SK-N-SH treated with all-trans-retinoic acid at 6 μM for 48 hours (cell line): ENCODE results near the gene NMRK2.
"Not testable (repeated sequence)": the region's sequence is repeated elsewhere in the genome, so short reads cannot be mapped to it uniquely, and the experiment has no call there.

Experiments used
- ATAC-seq: fragments of 200-7000 bp; cut with Tn5 transposase; 3 replicates; pipeline ENCODE4 v1.9.1; 2020; ENCODE audit warnings: mild to moderate bottlenecking, moderate library complexity
- CSRNP3 ChIP-seq: fragments of 250-450 bp; sonication (Bioruptor Pico); IDR thresholded peaks from 2 replicates; pipeline ENCODE4 v1.5.1; 2021; ENCODE audit warnings: mild to moderate bottlenecking, moderate library complexity
- ESRRG ChIP-seq: fragments of 250-450 bp; sonication (Bioruptor Pico); IDR thresholded peaks from 2 replicates; pipeline ENCODE4 v1.6.1; 2021; ENCODE audit warnings: mild to moderate bottlenecking
- GLIS3 ChIP-seq: fragments of 250-450 bp; sonication (Bioruptor Pico); IDR thresholded peaks from 2 replicates; pipeline ENCODE4 v1.5.0; 2020; ENCODE audit warnings: mild to moderate bottlenecking, moderate library complexity
- ISL1 ChIP-seq: fragments of 250-450 bp; sonication (Bioruptor Pico); IDR thresholded peaks from 2 replicates; pipeline ENCODE4 v2.1.2; 2022; ENCODE audit warnings: mild to moderate bottlenecking, moderate library complexity
- PPARA ChIP-seq: fragments of 250-450 bp; sonication (Bioruptor Pico); IDR thresholded peaks from 2 replicates; pipeline ENCODE4 v1.5.0; 2020; ENCODE audit warnings: mild to moderate bottlenecking, borderline replicate concordance
- RARB ChIP-seq: fragments of 250-450 bp; sonication (Bioruptor Pico); IDR thresholded peaks from 2 replicates; pipeline ENCODE4 v1.8.0; 2021; ENCODE audit warnings: mild to moderate bottlenecking, moderate library complexity
- TOX ChIP-seq: fragments of 250-450 bp; sonication (Bioruptor Pico); IDR thresholded peaks from 2 replicates; pipeline ENCODE4 v1.8.0; 2021; ENCODE audit warnings: mild to moderate bottlenecking, moderate library complexity, borderline replicate concordance
- ZC3H10 ChIP-seq: fragments of 250-450 bp; sonication (Bioruptor Pico); IDR thresholded peaks from 2 replicates; pipeline ENCODE4 v1.5.1; 2021; ENCODE audit warnings: mild to moderate bottlenecking, moderate library complexity
- ZFP30 ChIP-seq: fragments of 450-650 bp; formaldehyde crosslinking; IDR thresholded peaks from 2 replicates; pipeline ENCODE4 v1.5.0; 2022; ENCODE audit warnings: mild to moderate bottlenecking, moderate library complexity
- ZNF565 ChIP-seq: fragments of 450-650 bp; formaldehyde crosslinking; conservative IDR thresholded peaks from 2 replicates; pipeline ENCODE4 v1.5.0; 2020; ENCODE audit warnings: low read depth, mild to moderate bottlenecking, moderate library complexity
- ZNF70 ChIP-seq: fragments of 450-650 bp; formaldehyde crosslinking; IDR thresholded peaks from 2 replicates; pipeline ENCODE4 v1.5.0; 2020; ENCODE audit warnings: mild to moderate bottlenecking, moderate library complexity
- TF ChIP-seq, protein P1 (sequence below): fragments of 250-450 bp; sonication (Bioruptor Pico); IDR thresholded peaks from 2 replicates; pipeline ENCODE4 v1.5.1; 2020; ENCODE audit warnings: low read depth, mild to moderate bottlenecking, moderate library complexity
- TF ChIP-seq, protein P2 (sequence below): fragments of 250-450 bp; sonication (Bioruptor Pico); IDR thresholded peaks from 2 replicates; pipeline ENCODE4 v1.5.0; 2020; ENCODE audit warnings: mild to moderate bottlenecking, moderate library complexity

Gene NMRK2, protein sequence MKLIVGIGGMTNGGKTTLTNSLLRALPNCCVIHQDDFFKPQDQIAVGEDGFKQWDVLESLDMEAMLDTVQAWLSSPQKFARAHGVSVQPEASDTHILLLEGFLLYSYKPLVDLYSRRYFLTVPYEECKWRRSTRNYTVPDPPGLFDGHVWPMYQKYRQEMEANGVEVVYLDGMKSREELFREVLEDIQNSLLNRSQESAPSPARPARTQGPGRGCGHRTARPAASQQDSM

DNA sequence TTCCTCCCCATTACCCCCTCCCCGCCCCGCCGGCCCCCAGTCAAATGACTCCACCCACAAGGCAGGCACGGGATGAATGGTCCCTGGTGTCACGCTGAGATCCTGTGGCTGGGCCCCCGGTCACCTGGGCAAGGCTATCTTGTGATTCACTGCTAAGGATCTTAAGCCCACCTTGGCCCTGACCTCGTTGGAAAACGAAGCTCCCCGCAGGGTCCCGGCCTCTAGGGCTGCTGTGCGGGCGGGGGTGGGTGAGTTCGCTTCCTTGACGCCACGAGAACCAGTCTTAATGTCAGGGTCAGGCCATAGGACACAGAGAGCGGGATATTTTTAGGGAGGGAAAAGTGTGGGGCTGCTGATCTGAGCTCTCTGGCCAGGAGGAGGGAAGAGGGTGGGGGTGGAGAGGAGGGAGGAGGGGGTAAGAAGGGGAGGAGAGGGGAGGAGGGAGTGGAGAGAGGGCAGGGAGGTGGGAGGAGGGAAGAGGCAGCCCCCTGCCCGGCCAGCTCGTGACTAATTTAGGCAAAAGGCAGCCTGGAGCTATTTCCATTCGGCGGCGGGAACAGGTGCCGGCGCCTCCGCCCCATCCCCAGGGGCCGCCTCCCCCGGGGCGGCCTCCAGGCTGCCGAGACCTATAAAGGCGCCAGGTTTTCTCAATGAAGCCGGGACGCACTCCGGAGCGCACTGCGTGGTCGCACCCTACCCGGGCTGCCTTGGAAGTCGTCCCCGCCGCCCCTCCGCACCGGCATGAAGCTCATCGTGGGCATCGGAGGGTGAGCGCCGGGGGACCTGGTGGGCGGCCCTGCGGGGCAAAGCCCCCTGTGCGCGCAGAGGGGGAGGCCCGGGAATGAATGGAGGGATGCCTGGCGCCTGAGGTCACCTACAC lies at the start of gene NMRK2:
Gene NMRK2, plus strand, starts transcription at position 139 of the 880 bp plus-strand sequence. Its CDS starts 603 bp downstream, at position 742.
- no peak; the same call in 2 of the 3 replicates for ATAC-seq
- TF ChIP-seq GLIS3 (CRISPR knock-in tag), result no peak
- no peak for TF ChIP-seq TOX (CRISPR knock-in tag)
- TF ChIP-seq ISL1 (CRISPR knock-in tag), result no peak
- TF ChIP-seq ZNF565 (CRISPR knock-in tag), result no peak
- TF ChIP-seq, protein P1, sequence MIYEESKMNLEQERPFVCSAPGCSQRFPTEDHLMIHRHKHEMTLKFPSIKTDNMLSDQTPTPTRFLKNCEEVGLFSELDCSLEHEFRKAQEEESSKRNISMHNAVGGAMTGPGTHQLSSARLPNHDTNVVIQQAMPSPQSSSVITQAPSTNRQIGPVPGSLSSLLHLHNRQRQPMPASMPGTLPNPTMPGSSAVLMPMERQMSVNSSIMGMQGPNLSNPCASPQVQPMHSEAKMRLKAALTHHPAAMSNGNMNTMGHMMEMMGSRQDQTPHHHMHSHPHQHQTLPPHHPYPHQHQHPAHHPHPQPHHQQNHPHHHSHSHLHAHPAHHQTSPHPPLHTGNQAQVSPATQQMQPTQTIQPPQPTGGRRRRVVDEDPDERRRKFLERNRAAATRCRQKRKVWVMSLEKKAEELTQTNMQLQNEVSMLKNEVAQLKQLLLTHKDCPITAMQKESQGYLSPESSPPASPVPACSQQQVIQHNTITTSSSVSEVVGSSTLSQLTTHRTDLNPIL (CRISPR knock-in tag), result no peak
- no peak for TF ChIP-seq ZFP30 (CRISPR knock-in tag)
- TF ChIP-seq, protein P2, sequence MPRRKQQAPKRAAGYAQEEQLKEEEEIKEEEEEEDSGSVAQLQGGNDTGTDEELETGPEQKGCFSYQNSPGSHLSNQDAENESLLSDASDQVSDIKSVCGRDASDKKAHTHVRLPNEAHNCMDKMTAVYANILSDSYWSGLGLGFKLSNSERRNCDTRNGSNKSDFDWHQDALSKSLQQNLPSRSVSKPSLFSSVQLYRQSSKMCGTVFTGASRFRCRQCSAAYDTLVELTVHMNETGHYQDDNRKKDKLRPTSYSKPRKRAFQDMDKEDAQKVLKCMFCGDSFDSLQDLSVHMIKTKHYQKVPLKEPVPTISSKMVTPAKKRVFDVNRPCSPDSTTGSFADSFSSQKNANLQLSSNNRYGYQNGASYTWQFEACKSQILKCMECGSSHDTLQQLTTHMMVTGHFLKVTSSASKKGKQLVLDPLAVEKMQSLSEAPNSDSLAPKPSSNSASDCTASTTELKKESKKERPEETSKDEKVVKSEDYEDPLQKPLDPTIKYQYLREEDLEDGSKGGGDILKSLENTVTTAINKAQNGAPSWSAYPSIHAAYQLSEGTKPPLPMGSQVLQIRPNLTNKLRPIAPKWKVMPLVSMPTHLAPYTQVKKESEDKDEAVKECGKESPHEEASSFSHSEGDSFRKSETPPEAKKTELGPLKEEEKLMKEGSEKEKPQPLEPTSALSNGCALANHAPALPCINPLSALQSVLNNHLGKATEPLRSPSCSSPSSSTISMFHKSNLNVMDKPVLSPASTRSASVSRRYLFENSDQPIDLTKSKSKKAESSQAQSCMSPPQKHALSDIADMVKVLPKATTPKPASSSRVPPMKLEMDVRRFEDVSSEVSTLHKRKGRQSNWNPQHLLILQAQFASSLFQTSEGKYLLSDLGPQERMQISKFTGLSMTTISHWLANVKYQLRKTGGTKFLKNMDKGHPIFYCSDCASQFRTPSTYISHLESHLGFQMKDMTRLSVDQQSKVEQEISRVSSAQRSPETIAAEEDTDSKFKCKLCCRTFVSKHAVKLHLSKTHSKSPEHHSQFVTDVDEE (CRISPR knock-in tag), result no peak

DNA sequence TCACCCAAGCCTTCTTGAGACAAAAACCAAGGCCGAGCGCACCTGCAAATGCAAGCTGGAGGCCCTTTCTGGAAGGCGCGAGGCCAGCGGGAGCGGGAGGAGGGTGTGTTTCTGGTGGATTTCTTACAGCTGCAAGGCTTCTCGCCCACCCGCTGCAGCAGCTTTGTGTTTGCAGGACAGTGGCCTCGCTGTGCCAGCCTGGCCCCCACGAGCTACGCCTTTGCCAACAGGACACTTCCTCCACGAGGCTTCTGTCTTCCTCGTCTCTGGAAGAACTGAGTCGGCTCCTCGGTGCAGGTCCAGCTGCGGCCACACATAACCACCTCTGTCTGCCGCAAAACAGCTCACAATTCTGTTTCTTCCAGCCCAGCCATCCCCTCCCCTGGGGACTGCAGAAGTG lies 42.3 kb upstream of the NMRK2 start:
- TF ChIP-seq ESRRG (CRISPR knock-in tag) (no peak), ISL1 (CRISPR knock-in tag) (no peak), PPARA (no peak), RARB (CRISPR knock-in tag) (no peak), CSRNP3 (CRISPR knock-in tag) (no peak), ZNF565 (CRISPR knock-in tag) (no peak)
- TF ChIP-seq, protein P1 (CRISPR knock-in tag), result no peak
- ATAC-seq, result no peak

- TF ChIP-seq ZNF70 (CRISPR knock-in tag) (no peak), TOX (CRISPR knock-in tag) (no peak), ZC3H10 (CRISPR knock-in tag) (no peak), ZFP30 (CRISPR knock-in tag) (no peak), ZNF565 (CRISPR knock-in tag) (no peak), GLIS3 (CRISPR knock-in tag) (no peak), ESRRG (CRISPR knock-in tag) (no peak), ISL1 (CRISPR knock-in tag) (no peak)
- TF ChIP-seq, protein P1 (CRISPR knock-in tag), result no peak
- no peak for ATAC-seq
Observed at GRCh38 chr19:3893509-3894179, 39.2 kb upstream of the NMRK2 start.

DNA sequence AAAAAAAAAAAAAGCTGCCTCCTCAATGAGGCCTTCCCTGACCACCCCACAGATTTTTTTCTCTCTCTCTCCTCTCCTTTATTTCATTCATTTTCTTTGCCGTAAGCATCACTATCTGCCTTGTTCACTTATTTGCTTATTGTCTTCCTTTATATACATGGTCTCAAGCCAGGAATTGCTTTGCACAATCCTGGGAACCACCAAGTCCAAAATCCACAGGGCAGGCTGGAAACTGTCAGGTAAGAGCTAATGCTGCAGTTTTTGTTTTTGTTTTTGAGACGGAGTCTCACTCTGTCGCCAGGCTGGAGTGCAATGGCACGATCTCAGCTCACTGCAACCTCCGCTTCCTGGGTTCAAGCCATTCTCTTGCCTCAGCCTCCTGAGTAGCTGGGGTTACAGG lies 37.9 kb upstream of the NMRK2 start:
- ATAC-seq, result not testable (repeated sequence)

GRCh38 chr19:3895788-3896187 lies 37.1 kb upstream of the NMRK2 start:
- TF ChIP-seq PPARA, result no peak
- no peak for TF ChIP-seq ZNF565 (CRISPR knock-in tag)
- TF ChIP-seq, protein P2 (CRISPR knock-in tag), result no peak
- TF ChIP-seq ISL1 (CRISPR knock-in tag), result no peak
- ATAC-seq, result no peak
